Middle frontal gyrus (tissue), 1 donor: ENCODE data around the gene NUDT14.

ENCODE experiments used
- DNase-seq: peaks from one replicate; pipeline ENCODE4 v3.0.0-alpha.2; 2015; ENCODE audit warnings: low spot score; ENCODE audit errors: extremely low spot score

Gene NUDT14

DNA sequence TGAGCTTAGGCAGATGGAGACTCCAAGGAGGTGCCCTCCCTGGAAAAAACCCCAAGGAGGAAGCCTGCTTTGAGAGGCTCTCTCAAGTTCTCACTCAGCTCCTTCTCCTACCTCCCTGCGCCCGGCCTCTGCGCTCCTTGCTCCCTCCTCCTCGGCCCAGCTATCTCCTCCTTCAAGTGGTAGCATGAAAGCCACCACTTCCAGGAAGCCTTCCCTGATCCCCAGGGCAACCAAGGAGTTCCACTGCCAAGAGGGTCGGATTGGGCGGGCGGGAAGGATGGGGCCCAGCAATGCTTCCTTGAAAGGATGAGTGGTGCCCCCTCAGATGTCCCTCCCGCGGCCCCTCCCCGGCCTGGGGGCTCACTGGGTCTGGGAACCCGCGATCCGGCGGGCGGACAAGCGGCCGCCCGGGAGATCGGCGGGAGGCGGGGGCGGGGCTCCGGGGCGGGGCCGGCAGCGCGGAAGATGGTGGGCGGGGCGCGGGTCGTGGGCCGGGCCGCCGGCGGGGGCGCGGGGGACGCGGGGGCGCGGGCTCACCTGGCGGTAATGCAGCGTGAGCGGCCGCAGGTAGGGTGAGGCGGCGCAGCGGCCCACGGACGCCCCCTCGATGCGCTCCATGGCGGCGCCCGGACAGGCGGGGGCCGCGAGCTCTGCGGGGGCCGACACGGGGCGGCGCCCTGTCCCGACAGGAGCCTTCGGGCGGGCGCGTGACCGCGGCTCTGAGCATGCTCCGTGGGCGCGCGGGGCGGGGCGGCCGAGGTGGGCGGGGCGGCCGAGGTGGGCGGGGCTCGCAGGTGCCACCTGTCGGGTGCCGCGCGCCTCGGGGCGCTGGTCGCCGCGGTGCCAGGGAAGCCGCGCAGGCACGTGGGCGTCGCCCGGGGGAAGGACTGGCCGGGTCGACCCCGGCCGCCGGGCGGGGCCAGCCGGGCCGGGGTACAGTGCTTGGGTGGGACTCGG is at the start of gene NUDT14:
TSS of gene NUDT14 (minus strand) at position 721 of the 957 bp plus-strand sequence. CDS start at position 618, 103 bp downstream.
- no peak for DNase-seq

DNA sequence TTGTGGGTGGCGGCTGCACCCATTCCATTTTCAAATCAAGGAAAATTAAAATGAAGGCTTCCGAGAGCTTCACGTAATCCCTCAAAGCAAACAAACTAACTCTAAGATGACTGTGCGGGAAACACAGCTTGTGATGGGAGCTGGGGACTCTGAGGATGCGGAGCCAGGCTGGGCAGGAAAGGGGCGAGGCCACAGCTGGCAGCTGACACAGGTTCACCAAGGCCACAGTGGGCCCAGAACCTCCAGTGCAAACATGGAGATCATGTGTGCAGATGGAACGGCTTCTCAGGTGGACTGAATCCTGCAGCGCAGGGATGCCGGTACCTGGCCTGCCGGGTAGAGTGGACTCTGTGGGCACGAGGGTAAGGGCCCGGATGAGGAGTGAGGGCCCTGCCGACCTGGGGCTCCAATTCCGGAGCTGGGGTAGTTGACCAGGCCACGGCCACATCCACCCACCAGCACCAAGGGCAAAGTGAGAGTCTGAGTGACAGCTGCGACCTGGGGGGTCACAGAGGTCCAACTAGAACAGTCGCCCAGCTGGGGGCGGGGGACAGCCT is 48.1 kb upstream of the NUDT14 start:
- no peak for DNase-seq

DNA sequence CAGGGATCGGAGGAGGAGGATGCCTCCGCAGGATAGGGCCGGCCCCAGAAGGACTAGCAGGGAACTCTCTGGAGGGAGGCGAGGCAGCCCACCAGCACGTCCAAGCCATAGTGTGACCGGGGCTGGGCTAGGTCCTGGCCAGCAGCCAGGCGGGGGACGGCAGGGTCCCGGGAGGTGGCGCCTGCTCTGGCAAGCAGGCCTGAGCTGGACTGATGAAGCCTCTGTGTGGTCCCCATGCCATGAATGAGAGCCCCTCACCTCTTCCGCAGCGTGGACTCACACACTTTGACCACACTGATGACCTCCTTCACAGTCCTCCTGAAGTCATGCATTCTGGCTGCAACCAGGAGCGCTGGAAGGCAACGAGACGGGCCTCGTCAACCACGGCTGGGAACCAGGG is 47.5 kb upstream of the NUDT14 start:
- DNase-seq, result no peak

DNA sequence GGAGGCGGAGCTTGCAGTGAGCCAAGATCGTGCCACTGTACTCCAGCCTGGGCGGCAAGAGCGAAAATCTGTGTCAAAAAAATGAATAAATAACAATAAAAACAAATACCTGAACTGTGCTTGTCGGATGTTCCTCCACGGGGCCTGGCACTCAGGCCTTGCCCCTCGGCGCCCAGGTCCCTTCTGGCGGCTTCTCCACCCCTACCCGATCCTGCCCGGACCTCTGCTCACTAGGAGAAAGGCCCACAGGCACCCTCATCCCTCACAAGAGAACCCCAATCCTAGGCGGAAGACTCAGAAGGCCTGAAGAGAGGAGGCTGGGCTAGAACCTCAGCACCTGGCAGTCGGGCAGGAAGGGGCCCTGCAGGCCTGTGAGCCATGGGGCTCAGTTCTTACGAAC is 46.2 kb upstream of the NUDT14 start:
- no peak for DNase-seq

DNA sequence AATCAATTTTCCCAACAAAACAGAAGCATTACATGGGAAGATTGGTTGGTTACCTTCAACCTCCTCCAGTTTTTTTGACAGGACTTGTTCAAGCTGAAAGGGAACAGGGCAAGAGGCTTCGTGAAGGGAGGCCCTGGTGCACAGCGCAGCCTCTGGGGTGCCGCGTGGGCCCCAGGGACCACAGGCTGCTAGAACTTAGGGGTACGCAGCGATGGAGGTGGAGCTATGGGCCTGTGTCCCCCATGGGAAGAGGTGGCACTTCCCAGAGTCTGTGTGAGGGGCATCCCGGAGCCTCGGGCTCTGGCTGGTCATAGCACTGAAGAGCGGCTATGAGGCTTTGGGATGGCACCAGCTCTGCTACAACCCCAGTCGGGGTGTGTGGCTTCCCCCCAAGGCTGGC is 45.1 kb upstream of the NUDT14 start:
- no peak for DNase-seq

DNA sequence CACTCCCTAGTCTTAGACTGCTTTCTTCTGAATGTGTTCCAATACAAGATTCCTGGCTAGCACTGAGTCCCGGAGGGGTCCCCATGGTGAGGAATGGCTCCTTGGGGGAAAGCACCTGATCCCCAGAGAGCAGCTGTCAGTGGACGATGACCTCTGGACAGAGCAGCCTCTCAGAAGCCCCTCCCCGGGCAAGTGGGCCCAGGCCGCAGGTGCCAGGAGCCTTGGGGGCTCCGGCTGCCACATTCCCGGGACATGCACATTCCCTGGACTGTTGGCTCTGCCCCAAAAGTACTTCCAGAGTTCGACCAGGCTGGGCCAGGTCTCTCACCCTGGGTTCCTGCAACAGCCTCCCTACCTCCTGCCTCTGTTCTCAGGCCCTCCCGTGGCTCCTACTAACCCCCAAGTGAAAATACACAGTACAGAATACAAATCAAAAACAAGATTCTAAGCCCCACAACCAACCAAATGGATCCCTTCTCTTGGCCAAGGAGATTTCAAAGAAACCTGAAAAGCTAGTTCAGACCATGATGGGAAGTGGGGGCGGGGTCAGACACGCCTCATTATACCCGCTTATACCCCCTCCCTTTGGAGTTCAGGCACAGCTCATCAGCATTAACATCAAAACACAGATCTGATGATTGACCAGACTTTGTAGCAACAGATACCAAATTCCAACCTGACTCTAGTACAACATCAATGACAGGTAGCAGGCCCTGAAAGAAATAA is 43.9 kb upstream of the NUDT14 start:
- no peak for DNase-seq

DNA sequence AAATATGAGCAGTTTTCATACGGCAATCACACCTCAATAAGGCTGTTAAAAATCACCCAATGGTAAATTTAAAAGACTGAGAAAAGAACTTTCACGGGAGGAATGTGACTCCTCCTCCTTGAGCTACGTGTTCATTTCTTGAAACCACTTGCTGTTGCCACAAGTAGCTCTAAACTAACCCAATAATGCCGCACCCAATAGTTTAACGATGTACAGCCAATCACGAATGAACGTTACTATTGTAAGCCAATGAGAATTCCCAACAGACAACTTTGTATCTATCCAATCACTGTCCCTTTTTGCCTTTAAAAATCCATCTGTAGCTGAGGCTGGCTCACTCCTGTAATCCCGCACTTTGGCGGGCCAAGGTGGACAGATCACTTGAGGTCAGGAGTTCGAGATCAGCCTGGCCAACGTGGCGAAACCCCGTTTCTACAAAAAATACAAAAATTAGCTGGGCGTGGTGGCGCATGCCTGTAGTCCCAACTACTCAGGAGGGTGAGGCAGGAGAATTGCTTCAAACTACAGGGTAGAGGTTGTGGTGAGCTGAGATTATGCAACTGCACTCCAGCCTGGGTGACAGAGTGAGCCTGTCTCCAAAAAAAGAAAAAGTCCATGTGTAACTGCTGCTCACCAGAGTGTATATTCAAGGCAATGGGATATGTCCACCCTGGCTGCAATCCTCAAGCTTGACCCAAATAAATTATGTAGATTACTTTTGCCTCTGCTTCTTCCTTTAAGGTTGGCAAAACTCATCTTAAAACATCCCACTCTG is 42.8 kb upstream of the NUDT14 start:
- DNase-seq, result no peak

DNA sequence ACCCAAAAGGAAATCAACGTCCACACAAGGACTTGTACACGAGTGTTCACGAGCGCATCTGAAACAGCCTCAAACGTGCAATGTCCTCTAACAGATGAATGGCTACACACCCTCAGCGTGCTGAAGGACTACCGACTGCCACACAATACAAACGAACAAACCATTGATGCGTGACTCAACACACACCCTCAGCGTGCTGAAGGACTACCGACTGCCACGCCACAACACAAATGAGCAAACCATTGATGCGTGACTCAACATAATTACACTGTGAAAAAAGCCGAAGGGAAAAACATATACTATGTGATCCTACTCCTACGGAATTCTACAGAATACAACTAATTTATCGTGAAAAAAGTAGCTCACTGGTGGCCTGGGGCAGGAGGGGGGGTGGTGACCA is 42.1 kb upstream of the NUDT14 start:
- no peak for DNase-seq

DNA sequence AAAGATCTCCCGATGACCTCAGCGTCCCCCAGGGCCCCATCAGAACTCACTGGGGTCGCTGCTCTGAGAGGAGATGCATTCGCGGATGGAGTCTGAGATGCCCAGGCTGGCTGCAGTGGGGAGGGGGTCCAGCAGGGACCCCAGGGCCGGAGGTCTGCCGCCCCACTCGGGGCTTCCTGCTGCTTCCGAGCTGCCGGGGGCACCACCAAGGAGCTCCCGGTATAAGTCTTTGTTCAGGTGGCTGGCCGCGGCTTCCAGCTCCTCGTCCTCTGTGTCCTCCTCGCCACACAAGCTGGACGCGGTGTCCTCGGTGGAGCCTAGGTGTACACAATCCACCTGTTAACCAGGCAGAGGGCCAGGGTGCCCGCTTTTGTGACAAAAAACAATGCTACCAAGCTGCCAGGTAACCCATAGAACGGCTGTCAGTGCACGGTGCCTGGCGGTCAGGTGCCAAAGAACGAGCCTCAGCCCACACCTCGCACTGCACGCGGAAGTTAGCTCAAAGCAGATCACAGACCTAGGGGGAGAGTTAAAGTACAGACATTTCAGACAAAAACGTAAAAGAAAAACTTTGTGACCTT is 40.6 kb upstream of the NUDT14 start:
- DNase-seq, result no peak

DNA sequence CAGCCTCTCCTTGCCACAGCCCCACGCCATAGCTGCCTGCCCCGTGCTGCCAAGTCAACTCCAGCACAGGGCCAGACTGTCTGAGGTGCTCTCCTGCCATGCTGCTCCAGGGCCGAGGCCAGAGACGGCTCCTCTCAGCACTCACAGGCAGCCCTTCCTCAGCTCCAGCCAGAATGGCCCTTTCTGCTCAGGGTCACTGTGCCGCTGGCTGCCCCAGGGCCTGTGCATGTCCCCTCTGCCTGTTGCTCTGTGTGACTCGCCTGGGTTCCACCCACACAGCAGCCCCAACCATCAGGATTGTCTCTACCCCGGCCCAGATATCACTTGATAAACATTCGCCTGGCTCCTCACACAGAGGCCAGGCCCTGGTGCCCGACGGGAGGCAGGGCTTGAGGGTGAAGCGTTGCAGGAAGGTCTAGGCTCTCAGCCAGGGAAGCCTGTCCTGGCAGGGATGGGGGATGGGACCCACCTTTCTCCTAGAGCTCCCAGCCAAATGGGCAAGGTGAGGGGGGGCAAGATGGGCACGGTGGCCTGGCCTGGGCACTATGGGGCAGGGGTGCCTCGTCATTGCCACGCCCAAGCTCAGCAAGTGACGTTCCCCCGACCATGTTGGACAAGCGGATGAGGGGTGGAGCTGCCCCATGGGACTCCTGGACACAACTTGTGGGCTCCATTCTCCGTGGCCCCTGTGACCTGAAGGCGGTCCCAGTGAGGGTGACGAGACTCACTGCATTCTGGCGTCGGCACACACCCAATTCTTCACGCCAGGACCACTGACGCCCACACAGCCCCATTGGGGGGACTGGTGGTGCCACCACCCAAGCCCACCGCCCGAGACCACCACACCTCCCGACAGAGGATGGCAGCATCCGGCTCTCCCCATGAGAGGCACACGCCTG is 39.8 kb upstream of the NUDT14 start:
- no peak for DNase-seq

DNA sequence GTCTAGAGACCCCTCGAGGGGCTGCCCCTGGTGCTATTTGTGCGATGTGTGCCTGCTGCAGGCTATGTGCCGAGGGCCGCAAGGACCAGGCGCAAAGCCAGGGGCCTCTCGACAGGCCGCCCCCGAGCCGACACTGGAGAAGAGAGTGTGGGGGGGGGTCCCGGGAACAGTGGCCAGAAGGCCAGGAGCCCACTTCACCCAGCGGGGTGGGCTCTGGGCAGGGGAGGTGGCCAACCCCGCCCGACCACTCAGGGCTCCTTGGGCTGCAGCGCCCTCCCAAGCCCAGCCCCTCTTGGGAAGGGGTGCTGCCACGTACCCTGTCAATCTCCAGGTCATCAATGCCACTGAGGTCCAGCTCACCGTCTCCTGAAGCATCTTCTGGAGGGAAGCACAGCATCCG is 38.6 kb upstream of the NUDT14 start:
- DNase-seq, result no peak

DNA sequence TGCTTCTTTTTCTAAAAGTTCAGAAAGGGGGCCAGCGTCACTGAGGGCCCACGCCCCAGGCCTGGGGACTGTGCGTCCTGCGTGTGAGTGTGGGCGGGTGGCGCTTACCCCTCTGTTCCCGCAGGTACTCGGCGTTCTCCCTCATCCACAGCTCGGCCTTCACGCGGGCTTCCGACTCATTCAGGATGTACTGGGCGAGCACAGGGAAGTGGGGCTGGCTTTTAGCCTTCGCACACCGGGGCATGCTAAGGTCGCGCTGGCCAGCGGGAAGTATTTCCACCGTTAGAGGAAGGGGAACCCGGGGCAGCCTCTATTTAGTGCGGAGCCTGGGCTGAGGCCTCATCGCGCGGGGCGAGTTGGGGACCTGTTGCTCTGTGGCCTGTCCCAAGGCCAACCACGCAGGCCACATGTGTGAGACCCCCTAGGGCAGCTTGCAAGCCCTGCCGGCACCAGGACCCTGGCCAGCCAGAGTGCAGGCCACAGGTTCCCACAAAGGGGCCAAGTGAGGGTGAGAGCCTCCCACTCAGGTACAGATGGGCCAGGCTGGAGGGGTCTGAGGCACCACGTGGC is 38.0 kb upstream of the NUDT14 start:
- DNase-seq, result no peak

DNA sequence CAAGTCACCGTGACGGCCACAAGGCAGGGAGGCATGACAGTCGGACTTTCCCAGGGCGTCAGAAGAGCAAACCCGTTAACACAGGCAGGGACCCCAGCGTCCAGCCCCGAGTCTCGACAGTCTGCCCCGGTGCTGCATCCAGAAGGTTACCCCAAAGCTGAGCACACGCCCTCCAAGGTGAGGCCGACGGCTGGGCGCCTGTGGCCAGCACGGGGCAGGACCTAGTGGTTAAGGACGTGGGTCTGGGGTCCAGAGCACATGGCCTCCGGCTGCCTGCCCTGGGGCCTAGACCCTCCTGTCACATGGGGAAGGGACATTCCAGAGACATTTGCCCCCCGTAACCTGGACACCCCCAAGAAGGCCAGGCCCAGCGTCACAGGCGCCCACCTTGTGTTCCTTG is 37.5 kb upstream of the NUDT14 start:
- DNase-seq, result no peak

DNA sequence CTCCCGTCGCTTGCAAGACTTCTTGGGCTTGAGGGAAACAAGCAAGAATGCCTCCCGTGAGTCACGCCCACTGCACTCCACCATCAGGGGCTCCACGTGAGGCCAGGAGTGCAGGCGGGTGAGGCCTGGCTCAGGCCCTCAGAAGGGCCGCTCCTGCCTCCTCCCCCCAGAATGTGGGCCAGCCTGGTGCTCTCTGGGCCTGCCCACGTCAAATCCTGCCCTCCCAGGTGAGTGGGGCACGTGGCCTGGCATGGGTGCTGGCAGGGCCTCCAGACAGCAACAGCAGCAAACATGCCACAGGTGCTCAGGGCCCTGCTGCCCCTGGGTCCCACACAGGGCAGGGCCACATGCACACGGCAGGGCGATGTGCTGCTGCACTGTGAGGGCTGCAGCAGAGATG is 36.7 kb upstream of the NUDT14 start:
- DNase-seq, result no peak

DNA sequence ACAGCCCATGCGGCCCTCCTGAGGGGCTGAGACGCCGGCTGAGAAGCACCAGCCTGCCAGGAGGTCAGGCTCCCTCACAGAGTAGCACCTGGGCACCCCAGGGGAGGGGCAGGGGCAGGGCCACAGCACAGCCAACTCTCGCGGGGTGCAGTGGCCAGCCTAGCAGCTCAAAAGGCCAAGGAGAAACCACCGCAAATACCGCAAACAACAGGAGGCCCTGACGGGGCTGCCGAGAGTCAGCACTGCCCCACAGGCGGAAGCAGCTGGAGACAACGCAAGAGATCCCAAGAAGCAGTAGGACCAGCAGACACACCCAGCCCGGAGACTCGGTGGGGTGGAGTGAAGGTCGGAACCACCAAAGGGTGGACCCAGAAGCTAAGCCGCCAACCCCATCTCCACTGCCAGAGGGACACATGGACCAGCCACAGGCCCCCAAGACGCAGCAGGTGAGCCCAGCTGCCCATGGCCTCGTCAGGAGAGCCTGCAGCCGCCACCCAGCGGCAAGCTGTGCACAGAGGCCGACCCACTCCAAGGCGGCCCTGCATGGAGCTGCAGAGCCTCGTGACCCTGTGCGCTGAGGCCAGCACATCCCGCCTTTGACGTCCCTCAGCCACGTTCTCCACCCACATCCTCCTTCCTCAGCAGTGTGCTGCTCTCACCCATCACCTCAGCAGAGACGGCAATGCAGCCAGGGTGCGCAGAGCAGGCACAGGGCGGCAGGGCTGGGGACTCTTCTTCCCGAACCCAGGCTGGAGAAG is 35.6 kb upstream of the NUDT14 start:
- DNase-seq, result no peak

DNA sequence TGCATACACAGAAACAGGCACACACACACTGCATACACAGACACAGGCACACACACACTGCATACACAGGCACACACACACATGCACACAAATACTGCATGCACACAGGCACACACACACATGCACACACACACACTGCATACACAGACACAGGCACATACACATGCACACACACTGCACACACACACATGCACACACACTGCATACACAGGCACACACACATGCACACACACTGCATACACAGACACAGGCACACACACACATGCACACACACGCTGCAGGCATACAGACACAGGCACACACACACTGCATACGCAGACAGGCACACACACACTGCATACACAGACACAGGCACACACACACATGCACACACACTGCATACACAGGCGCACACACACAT is 34.5 kb upstream of the NUDT14 start:
- no peak for DNase-seq

DNA sequence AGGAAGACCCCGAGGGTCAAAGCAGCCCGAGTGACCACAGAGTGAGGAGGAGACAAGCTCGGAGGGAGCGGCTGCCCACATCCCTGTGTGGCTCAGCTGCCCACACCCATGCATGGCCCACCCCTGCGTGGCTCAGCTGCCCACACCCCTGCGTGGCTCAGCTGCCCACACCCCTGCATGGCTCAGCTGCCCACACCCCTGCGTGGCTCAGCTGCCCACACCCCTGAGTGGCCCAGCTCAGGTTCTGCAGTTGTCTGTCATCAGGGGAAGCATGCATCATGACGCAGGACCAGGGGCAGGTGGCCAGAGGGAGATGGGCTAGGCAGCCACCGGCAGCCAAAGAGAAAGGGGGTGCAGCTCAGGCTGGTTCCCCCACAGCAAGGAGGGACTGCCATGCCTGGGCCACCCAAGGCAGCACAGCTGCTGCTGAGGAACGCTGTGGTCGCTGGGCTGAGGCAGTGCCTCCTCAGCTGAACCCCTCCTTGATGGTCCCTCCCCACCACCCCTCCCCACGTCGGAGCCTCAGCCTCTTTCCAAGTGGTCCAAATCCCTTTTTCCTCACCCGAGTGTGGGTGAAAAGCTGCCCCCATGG is 33.3 kb upstream of the NUDT14 start:
- DNase-seq, result no peak

DNA sequence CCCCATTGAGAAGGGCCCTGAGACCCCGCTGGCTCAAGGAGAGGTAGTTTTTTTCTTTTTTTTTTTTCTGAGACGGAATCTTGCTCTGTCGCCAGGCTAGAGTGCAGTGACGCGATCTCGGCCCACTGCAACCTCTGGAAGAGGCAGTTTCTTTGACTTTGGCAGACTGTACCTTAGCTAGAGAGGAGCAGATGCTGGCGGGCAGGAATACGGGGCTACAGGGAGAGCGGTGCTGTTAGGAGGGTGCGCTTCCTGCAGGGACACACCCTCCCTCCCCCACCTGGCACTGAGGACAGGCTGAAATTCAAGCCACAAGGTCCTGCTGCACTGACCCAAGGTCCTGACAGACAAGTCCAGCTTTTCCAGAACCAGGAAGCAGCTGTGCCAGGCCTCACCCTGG is 32.2 kb upstream of the NUDT14 start:
- DNase-seq, result no peak
